GM18909 (cell line): ENCODE measurements around the gene SORBS2.
A peak's percentile ranks its signal among the peaks of the same experiment; 100 is the strongest.
"Not testable (repeated sequence)": the region's sequence is repeated elsewhere in the genome, so short reads cannot be mapped to it uniquely, and the experiment has no call there.

Source experiments
- ATAC-seq: cut with Tn5 transposase; IDR thresholded peaks from one replicate; pipeline ENCODE4 v1.9.1; 2021; ENCODE audit warnings: mild to moderate bottlenecking; ENCODE audit not compliant: unreplicated experiment, poor library complexity

Gene SORBS2

DNA sequence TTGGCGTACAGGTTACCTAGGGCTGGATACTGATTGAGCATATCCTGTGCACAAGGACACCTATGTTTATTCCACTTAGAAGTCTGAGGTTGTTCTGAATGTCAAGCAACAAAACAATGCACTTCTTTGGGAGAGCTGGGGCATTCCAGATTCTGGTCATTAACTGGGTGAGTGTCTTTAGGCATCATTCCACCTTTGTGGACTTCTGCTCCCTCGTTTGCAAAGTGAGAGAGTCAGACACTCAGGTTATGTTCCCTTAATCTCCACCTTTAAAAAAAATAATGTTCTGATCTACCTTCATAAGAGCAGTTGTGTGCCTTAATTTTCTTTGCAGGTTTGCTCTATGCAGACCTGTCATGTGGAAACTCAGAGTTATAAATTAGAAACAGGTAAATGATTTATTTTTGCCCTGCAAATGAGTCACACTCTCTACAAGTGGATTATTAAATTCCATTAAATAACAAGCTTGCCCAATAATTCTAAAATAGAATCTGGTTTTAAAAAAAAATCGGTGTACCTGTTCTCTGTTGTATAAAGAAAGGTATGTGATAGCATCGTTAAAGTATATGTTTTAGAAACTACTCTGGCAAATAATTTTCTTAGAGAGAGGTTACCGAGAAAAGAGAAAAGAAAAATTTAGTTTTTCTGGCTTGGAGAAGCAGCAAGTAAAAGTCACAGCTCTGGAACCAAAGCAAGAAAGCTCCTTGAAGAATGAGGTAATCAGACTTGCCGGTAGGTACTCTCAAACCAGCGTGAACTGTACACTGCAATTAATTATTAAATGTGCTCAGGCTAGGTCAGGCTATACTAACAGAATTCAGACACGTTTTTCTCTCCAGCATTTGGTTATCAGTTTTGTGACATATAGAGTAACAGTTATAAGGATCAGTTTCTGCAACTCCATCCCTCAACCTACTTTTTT, 93.2 kb downstream of the SORBS2 start:
- peak; percentile 88 for ATAC-seq

GRCh38 chr4:185717377-185717741, 94.6 kb downstream of the SORBS2 start:
- ATAC-seq = no peak

DNA sequence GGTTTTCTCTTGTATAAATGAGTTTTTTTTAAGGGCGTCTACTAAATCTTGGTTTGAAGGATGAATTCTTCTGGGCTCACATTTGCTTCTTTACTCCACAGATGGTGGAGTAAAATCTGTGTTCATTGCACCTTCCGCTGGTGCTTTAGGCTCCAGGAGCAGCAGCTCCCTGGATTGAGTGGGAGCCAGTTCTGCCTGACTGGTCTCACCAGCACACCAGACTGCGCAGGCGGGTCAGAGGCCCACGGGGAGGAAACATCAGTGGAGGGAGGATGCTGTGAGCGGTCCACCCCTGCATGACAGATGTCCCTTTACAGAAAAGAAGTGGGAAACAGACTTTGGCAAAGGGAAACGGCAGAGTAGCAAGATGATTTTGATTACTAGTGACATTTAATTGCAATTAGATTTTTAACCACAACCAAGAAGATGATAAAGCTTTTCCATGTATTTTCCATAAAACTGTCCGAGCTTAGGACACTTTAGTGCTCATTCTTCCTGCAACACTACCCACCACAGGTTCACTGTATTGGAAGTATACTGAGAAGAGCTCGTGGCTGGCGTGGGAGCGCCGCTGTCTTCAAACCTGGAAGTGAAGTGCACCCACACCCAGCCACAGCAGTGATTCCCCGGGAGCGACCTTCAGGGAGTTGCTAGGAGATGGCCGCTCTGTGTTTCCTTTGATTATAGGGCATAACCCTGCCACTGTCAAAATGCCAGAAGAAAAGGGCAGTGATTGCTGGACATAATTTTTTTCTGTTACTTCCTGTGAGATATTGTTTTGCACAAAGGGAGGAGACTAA, 95.2 kb downstream of the SORBS2 start:
- ATAC-seq = no peak

DNA sequence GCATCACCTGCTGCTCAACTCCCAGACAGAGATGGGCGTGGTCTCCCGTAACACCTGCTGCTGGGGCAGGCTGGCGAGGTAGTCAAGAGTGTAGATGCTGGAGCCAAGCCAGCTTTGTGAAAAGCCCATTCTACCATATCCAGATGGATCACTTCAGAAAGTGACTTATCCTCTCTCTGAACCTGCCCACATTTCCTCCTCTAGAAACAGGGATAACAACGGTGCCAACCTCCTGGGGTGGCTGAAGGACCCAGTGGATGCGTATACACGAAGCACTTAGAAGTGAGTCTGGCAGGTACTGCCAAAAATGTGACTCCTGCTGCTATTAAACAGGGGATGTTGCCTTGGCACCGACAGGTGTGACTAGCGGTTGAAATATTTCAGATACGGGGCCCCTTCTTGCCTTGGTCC, 95.8 kb downstream of the SORBS2 start:
- ATAC-seq = no peak

DNA sequence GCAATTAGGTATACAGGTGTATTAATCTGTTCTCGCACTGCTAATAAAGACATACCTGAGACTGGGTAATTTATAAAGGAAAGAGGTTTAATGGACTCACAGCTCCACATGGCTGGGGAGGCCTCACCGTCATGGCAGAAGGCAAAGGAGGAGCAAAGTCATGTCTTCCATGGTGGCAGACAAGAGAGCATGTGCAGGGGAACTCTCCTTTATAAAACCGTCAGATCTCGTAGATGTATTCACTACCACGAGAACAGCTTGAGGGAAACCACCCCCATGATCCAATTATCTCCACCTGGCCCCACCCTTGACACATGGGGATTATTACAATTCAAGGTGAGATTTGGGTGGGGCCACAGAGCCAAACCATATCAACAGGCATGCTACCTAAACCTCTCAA, 97.5 kb downstream of the SORBS2 start:
- not testable (repeated sequence) for ATAC-seq

- no peak for ATAC-seq
These were observed 98.3 kb downstream of the SORBS2 start for GRCh38 chr4:185713731-185714130.

DNA sequence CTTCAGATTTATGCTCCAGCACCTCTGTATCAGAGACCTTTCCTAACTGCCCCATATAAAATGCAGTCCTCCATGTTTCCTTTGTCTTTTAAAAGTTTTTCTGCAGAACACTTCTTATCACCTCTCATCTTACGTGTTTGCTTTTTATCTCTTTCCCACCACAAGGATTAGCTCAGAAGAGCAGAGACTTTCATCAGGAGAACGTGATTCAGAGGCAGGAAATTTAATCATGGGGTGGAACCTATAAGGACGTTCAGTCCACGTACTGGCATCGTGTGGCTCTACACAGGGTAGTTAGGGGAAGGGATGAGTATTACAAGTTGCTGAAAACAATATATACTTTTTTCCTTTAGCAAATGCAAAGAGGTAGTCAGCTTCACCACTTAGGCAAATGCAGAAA, 98.7 kb downstream of the SORBS2 start:
- no peak for ATAC-seq

- ATAC-seq = no peak
These were observed 99.5 kb downstream of the SORBS2 start for GRCh38 chr4:185712350-185713024.

DNA sequence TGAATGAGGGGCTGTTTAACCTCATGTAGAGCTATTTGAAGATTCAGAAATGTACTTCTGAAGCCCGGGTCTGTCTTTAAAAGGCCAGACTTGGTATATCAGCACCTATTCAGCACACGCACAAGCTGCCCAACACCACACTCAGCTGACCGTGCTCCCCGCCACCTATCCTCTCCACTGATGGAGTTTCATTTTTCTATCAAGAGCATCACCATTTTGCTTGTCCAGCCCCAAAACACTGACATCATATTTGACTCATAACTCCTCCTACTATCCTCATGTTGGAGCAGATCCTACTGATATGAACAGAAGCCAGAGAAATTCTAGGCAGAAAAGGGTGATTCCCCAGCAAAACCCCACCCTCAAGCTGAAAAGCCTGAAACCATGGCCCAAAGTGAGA, 100.3 kb downstream of the SORBS2 start:
- ATAC-seq = no peak

GRCh38 chr4:185710487-185710995, 101.5 kb downstream of the SORBS2 start:
- no peak for ATAC-seq

- ATAC-seq = no peak
These were observed 102.0 kb downstream of the SORBS2 start for GRCh38 chr4:185709802-185710486.

GRCh38 chr4:185708348-185708747, 103.6 kb downstream of the SORBS2 start:
- no peak for ATAC-seq

DNA sequence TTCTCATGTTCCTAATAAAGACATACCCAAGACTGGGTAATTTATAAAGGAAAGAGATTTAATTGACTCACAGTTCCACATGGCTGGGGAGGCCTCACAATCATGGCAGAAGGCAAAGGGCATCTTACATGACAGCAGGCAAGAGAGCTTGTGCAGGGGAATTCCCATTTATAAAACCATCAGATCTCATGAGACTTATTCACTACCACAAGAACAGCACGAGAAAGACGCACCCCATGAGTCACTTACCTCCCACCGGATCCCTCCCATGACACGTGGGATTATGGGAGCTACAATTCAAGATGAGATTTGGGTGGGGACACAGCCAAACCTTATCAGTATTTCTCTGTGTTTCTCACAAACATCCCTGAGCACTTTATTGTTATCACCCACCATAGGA, 104.4 kb downstream of the SORBS2 start:
- not testable (repeated sequence) for ATAC-seq

- ATAC-seq = no peak
These were observed 109.8 kb downstream of the SORBS2 start for GRCh38 chr4:185702147-185702663.

- ATAC-seq = no peak
These were observed 111.4 kb downstream of the SORBS2 start for GRCh38 chr4:185700630-185701029.

DNA sequence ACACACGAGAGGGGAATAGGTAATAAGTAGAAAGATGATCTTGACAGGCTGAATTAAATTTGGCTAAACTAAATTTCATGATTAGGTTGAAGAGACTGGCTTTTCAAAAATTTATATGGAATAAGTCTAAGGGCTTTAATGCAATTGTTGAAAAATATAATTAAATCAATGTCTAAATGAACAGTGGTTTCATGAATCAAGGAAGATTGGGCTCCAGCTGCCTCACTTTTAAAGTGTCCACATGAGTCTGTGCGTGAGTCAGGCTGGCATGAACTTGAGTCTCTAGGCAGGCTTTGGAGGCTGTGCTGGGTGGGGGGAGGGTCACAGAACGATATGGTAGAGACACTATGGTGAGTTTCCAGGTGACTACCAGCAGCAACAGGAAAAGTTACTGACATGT, 111.9 kb downstream of the SORBS2 start:
- ATAC-seq = no peak

DNA sequence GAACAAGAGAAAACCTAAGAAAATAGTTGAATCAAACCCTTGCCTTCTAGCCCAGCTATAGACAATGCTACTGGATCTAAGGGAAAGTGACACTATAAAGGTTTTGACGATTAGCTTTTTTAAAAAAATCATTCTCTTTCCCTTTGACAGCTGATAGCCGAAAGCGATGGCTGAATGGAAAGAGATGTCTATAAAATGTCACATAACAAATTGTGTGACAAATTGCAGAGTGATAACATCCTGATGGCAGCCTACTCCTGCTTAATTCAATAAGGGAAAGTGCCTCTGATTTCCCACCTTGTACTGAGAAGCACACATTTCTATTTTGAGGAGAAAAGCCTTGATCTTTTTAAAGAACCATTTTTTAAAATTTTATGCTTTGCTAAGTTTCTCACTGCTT, 114.5 kb downstream of the SORBS2 start:
- no peak for ATAC-seq

DNA sequence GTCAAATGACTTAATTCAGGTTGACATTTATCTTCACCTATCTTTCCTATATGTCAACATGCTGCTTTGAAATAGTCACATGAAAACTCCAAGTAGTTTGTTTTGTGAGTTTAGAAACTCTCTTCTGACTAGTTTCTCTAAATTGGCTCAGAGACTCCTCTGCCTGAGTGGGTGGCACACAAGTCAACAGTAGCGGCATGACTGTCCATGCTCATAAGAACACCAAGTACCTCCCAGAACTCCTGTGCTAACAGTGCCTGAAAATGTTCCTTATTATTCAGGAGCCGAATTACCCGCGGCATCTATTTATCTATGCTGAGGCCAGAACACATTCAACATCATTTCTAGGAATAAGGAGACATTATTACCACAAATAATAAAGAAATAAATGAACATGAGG, 116.3 kb downstream of the SORBS2 start:
- no peak for ATAC-seq

DNA sequence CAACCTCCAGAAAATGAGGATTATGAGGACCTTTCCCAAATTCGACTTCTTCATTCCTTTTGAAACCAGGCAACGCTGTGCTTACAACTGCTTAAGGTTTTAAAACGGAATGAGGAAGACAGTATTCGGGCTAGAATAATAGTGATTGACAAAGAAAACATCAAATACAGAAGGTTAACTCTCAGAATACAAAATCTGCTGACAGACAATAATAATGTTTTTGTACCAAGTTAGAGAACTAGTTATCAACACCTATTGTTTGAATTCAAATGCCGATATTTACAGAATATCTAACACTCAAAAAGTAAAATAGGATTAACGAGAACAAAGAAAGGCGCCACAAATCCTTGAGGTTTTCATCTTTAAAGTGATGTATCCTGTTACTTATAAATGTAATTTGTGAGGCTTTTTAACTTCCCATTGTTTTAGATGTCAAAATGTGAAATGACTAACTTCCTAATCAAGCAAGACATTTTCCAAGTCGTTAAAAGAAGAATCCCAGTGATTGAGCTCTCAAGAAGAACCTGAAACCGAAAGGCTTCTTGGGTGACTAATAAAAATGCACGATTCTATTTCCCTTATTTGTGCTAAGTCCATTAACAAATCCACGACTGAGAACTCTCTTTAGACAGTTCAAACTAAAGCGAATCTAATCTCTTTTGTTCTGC, 118.3 kb downstream of the SORBS2 start:
- no peak for ATAC-seq
